HG02938 (cell line): ENCODE results near the gene HSDL2.
"Not testable (repeated sequence)": the region's sequence is repeated elsewhere in the genome, so short reads cannot be mapped to it uniquely, and the experiment has no call there.

Source experiments
- ATAC-seq: cut with Tn5 transposase; IDR thresholded peaks from one replicate; pipeline ENCODE4 v1.9.1; 2021; ENCODE audit warnings: mild to moderate bottlenecking, moderate library complexity; ENCODE audit not compliant: unreplicated experiment

Gene HSDL2

DNA sequence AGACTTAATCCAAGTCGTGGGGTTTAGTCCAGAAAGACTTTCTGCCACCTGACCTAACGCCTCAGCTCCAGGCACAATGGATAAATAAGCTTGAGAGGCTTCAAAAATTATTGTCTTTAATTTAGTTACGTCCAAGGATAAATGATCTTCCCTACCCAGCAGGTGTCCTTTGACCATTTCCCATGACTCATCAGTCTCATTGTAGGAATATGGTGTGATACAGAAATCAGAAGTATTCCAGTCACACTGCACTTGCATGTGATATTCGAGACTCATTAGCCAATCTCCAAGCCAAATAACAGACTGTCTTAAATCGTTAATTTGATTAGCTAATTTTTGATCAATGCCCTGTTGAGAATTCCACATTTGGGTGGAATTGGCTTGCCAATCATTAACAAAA is 13.2 kb downstream of the HSDL2 start:
- not testable (repeated sequence) for ATAC-seq

DNA sequence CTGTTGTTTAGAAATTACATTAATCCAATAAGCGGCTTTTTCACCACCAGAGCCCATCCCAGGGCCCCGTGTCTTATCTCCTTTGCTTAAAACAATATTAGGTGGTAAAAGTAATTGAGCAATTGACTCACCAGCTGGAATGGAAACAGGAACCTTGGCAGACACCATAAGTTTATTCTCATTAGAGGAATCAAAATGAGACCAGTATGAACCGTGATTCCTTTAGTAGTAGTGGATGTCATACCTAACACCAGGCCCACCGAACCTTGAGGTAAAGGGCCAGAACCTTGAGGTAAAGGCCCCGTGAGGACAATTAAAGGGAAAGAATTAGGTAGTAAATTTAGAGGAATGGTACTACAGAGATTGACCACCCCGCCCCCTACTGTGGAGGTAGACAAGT is 16.5 kb downstream of the HSDL2 start:
- ATAC-seq = no peak

DNA sequence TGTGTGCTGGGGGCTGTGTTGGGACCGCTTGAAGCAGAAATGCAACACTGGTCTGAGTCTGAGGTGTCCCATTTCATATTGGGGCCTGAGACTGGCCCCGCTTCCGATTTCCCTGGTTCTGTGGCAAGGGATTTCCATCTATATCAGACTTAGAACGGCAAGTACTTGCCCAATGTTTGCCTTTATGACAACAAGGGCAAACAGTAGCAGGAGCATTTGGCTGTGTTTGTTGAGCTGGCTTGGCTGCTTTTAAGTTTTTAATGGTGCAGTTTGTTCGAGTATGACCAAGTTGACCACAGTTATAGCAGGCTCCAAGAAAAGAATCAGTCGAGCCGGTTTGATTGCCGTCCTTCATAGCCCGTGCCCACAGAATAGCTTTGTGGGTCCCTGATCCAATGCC is 17.0 kb downstream of the HSDL2 start:
- ATAC-seq = no peak

DNA sequence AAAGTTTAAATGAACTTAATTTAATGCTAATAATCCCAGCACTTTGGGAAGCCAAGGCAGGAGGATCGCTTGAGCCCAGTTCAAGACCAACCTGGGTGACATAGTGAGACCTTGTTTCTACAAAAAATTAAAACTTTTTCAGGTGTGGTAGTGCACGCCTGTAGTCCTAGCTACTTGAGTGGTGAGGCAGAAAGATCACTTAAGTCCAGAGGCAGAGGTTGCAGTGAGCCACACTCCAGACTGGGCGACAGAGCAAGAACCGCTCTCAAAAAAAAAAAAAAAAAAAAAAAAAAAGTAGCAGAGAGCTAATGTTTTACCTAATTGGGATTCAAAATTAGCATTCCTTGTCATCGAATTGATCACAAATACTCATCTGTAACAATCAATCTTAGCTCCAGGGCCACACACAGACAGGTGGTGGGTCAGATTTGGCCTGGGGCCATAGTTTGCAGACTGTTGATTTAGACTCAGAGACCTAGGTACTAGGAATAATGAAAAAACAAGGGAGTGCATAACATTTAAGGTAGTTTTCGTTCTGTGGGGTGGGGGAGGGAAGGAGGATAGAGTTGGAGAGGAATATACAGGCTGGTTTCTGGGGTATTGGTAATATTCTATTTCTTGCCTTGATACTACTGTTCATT is 21.4 kb downstream of the HSDL2 start:
- no peak for ATAC-seq

DNA sequence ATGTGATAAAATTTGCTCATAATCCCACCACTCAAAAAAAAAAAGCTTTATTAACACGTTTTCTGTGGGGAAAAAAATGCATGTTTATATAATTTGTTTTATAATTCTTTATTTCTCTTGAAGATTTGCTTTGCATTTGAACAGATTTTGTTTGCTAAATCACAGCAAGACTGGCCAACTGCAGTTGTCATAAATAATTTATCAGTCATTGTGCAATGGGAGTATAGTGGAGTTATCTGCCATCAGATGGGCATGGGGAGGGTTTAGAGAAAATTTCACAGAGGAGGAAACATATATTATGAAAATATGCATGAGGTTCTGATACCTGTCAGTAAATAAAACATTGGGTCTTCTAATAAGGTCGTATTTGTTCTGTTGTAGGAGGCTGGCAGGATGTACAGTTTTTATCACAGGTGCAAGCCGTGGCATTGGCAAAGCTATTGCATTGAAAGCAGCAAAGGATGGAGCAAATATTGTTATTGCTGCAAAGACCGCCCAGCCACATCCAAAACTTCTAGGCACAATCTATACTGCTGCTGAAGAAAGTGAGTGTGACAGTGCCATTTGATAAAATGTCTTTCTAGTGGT is 23.8 kb downstream of the HSDL2 start:
- no peak for ATAC-seq

DNA sequence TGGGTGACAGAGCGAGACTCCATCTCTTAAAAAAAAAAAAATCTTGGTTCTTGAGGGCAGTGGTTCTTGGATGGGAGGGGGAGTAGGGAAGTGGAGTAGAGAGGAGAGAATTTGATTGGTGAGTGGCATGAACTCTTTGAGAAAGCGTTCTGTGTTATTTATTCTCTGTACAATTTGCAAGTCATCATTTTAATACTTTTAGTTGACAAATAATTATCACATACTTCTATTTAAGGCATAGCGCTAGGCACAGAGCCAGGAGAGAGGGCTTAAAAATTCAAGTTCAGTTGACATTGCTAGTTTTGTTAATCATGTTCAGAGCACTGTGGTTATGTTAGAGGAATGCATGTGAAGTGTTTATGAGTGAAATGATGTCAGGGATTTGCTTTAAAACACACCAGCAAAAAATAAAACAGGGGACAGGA is 24.6 kb downstream of the HSDL2 start:
- no peak for ATAC-seq

DNA sequence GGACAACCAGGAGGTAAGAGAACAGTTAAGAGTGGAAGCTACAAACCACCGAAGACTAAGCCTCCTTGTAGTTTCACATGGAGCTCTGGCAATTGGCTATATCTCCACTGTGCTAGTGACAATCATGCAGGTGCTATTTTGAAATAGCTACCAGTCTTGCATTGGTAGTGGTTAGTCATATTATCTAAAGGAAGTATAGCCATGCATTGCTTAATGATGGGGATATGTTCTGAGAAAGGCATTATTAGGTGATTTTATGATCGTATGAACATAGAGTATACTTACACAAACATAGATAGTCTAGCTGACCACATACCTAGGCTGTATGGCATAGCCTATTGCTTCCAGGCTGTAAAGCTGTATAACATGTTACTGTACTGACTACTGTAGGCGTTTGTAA is 28.4 kb downstream of the HSDL2 start:
- no peak for ATAC-seq

DNA sequence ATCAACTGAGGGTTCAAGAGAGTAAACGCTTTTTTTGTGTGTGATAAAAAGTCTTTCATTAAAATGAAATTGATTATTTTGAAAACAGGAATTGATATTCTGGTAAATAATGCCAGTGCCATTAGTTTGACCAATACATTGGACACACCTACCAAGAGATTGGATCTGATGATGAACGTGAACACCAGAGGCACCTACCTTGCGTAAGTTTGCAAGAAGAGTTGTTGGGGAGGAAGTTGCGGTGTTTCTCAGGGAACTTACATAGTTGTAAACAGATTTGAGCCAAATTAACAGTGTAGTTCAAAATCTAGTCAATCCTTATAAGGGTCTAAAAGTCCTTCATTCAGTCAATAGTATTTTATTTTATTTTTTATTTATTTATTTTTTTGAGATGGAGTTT is 28.9 kb downstream of the HSDL2 start:
- no peak for ATAC-seq

DNA sequence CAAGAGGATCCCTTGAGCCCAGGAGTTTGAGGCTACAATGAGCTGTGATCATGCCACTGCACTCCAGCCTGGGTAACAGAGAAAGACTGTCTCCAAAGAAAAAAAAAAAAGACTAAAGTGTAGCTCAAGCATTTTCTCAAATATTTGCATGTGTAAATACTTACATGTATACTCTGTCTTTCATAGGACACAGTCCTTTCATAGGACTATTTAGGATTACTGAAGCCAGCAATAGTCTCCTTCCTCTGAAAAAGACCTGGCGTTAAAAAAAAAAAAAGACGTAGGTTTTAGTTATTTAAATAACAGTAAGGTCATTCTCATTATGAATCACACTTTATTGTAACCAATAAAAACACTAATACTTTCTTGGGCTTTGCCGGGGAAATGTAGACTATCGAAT is 29.9 kb downstream of the HSDL2 start:
- ATAC-seq = no peak

DNA sequence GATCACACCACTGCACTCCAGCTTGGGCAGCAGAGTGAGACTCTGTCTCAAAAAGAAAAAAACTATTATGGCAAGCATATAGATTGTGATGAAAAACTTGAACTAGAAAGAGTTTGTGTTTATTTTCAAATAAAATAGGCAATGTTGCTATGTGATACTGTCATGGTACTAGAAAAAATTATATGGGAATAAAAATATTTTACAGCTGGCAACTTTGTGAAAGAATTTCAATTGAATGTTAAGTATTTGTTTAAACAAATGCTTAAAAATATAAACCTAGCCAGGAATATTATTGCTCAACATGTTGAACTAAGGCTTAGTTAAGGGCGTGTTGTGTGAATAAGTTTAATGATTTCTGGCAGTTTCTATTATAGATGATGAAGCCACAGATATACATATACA is 31.7 kb downstream of the HSDL2 start:
- no peak for ATAC-seq

DNA sequence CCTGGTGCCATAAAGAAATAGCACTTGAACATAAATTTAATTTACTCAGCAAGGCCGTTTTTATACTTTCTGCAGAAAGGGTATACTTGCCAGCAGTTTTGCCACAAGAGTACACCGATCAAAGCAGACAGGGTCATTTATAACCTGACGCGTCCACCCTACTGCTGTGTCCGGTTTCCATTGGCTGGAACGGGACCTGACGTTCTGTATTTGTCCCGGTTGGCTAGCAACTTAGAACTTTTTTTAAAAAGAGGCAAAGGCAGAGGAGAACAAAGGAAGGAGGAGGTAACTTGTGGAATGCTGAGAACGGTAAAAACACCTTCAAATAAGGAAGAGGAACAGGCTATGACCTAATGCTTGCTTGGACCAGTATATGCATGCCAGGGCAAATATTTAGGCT is 33.8 kb downstream of the HSDL2 start:
- ATAC-seq = not testable (repeated sequence)

DNA sequence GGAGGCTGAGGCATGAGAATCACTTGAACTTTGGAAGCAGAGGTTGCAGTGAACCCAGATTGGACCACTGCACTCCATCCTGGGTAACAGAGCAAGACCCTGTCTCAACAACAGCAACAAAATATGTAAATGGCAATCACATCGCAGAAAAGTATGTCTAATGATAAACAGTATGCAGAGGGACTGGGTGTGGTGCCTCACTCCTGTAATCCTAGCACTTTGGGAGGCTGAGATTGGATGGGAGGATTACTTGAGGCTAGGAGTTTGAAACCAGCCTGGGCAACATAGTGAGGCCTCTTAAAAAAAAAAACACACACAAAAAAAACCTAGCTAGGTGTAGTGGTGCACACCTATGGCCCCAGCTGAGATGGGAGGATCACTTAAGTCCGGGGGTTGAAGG is 40.3 kb downstream of the HSDL2 start:
- ATAC-seq = no peak

DNA sequence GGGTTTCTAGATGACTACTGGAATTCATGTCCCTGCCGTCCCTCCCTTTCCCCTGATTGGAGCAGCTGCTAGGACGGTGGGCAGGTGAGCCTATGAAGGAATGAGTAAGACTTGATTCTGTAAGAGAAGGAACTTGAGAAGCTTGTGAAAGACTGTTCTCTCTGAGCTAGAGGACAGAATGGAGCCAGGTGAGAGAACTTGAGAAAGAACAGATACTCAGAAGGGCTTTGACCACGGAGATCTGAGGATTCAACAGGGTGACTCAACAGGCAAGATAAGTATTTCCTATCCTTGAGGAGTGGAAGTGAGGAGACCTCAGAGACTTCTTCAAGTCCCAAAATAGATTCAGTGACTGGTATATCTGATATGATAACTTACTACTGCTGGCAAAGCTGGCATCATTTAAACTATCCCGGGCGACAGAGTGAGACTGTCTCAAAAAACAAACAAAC is 41.9 kb downstream of the HSDL2 start:
- ATAC-seq = no peak

DNA sequence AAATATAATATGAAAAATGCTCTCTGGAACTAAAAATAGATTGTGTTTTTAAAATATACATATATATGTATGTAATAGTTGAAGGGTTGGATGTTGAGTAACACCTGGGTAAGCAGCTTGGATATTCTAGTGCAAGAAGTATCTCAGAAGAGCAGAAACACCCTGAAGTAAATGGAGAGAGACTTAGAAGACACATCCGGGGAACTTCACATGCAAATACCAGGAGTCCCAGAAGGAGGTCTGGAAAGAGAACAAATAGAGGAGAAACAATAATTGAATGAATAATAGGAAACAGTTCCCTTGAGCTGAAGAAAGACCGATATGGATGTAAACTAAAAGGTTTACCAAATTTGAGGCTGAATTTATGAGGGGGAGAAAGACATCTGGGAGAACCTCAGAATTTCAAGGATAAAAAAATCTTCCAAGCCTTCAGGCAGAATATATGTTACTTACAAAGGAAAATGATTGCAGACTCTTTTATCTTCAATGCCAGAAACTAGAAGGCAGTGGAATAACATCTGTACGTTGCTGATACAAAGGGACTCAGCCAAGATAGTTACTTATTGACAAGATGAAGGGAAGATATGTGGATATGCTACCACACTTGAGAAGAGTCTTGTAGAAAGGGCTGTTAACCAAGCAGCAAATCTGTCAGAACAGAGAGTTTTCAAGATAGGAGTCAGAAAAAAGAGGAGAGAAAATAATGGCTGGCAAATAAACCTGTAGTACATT is 42.7 kb downstream of the HSDL2 start:
- no peak for ATAC-seq

DNA sequence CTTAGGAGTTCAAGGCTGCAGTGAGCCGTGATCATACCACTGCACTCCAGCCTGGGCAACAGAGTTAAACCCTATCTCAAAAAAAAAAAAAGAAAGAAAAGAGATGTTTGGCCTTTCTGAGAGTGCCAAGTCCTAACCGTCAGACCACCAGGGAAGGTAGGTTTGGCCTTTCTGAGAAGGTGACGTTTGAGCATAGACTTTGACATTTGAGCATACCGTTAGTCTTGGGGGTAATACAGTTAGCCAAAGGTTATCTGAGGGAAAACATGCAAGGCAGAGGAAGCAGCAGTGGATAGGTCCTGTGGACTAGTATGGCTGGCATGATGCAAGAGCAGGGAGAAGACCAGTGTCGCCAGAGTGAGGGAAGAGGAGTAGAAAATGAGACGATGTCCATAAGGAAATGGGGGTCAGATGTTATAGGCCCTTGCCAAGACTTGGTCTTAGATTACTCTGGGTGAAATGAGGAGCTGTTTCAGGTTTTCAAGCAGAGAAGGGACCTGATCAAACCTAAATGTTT is 50.2 kb downstream of the HSDL2 start:
- no peak for ATAC-seq

DNA sequence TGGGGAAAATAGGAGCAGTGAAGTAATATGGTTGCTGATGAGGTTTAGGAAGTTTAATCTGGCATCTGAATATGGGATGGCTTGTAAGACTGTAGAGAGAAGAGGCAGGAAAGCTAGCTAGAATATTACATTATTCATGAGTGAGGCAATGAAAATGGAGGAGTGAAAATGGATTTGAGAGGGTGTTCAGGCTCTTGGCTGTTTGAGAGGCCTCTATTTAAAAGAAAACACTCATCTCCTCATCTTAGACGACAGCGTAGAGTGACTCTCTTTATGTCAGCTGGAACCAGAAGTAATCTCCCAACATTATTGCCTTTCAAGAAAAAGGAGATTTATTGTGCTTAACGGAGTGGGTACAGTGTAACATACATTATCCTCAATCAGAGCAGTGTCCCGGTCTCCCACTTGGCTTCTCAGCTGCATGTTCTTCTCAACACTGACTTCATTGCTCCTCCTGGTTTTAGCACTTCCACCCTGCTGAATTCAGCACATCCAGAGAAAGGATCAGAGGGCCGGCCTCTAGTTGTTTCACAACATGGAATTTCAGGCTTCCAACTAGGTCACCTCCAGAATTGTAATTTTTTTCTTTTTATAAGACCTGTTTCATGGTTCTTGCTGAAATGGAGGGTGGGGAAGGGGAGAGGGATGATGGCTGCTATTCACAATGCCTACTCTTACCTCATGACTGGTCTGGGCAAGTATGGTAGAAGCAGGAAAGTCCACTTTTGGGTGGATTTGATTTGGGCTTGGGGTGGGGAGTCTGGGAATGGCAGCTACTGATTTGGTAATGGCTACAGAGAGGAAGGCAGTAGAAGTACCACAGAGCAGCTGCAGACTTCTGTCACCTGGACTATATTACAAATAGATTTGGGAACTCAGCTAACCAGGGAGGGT is 53.8 kb downstream of the HSDL2 start:
- ATAC-seq = no peak

DNA sequence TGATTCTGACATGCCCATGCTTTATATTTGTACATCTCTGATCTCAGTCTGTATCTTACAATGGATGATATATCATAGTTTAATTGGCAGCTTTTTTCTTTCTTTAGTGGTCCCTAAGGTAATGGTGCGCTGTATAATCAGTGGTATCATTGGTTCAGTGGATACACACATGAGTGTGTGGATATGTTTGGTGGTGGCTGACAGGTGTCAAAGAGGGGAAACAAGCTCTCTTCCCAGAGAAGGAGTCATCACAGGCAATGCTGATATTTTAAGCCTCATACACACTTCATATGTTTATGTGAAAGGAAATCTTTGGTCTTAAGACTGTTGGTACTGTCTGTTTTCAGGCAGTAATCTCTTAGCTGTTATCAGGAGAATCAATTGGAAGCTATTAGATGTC is 54.6 kb downstream of the HSDL2 start:
- ATAC-seq = no peak

DNA sequence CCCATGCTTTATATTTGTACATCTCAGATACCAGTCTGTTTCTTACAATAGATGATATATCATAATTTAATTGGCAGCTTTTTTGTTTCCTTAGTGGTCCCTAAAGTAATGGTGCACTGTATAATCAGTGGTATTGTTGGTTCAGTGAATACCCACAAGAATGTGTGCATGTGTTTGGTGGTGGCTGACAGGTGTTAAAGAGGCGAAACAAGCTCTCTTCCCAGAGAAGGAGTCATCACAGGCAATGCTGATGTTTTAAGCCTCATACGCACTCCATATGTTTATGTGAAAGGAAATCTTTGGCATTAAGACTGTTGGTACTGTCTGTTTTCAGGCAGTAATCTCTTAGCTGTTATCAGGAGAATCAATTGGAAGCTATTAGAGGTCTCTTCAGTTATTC is 57.5 kb downstream of the HSDL2 start:
- ATAC-seq = no peak

DNA sequence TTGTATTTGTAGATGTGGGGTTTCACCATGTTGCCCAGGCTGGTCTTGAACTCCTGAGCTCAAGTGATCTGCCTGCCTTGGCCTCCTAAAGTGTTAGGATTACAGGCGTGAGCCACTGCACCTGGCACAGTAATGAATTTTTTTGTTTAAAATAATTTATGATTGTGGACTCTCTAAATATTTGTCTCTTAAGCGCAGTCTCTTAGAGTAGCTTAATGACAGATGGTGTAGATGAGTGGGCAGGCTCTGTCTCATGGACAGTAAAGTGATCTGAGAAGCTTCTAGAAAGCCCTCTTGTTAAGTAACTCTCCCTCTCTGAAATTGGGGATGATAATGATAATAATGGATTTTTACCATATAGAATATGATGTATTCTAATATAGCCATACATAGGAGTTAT is 59.3 kb downstream of the HSDL2 start:
- no peak for ATAC-seq

DNA sequence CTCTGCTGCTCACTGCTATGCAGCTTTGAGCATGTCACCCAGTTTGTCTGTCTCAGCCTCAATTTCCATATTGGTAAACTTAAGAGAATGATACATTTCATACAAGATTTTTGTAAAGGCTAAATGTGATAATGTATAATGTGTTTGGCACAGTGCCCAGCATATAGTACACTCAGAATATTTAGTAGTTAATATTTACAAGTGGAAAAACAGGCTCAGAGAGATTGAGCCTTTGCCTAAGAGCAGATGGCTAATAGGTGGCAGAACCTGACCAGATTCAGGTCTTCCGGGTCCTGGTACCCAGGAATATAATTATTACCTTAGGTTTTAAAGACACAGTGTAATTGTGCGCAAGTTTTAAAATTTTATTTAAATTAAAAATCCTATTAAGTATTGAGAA is 59.9 kb downstream of the HSDL2 start:
- ATAC-seq = no peak

DNA sequence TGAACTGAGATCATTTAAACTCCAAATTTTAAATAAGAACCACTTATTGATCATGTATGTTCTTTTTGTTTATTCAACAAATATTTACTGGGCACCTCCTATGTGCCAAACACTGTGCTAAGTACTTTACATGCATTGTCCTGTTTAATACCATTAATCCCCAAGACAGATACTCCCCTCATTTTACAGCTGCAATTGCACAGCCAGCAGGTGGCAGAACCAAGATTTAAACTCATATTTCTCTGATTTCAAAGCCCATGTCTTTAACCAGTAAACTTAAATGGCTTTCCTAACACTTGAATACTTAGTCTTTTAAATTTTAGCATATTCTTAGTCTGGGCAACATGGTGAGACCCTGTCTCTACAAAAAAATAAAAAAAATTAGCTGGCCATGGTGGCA is 63.3 kb downstream of the HSDL2 start:
- ATAC-seq = no peak
